ENCODE measurements around the gene RXFP1.
"Not testable (repeated sequence)": the region's sequence is repeated elsewhere in the genome, so short reads cannot be mapped to it uniquely, and the experiment has no call there.

RXFP1 gene

GRCh38 chr4:158621729-158622128, 100.0 kb downstream of the RXFP1 start:
- no peak for DNase-seq

- no peak for DNase-seq
Measured at GRCh38 chr4:158622251-158622650, 100.6 kb downstream of the RXFP1 start.

- DNase-seq = no peak
Measured at GRCh38 chr4:158624889-158625478, 103.3 kb downstream of the RXFP1 start.

- no peak for DNase-seq
Measured at GRCh38 chr4:158625544-158625943, 103.9 kb downstream of the RXFP1 start.

- no peak for DNase-seq
Measured at GRCh38 chr4:158630893-158631292, 109.2 kb downstream of the RXFP1 start.

GRCh38 chr4:158636619-158637018, 114.9 kb downstream of the RXFP1 start:
- no peak for DNase-seq

GRCh38 chr4:158644356-158644755, 122.7 kb downstream of the RXFP1 start:
- DNase-seq = no peak

- DNase-seq = no peak
Measured at GRCh38 chr4:158644760-158645159, 123.1 kb downstream of the RXFP1 start.

GRCh38 chr4:158649111-158649680, 127.5 kb downstream of the RXFP1 start:
- no peak for DNase-seq

- DNase-seq = no peak
Measured at GRCh38 chr4:158652920-158653319, 131.2 kb downstream of the RXFP1 start.

GRCh38 chr4:158656439-158656838, 134.8 kb downstream of the RXFP1 start:
- DNase-seq = no peak

- DNase-seq = no peak
Measured at GRCh38 chr4:158657291-158657690, 135.6 kb downstream of the RXFP1 start.

GRCh38 chr4:158663255-158663654, 141.6 kb downstream of the RXFP1 start:
- DNase-seq = not testable (repeated sequence)

GRCh38 chr4:158663707-158664625, 142.3 kb downstream of the RXFP1 start:
- DNase-seq = not testable (repeated sequence)

- DNase-seq = no peak
Measured at GRCh38 chr4:158664806-158665205, 143.1 kb downstream of the RXFP1 start.

GRCh38 chr4:158666892-158667291, 145.2 kb downstream of the RXFP1 start:
- no peak for DNase-seq

- DNase-seq = no peak
Measured at GRCh38 chr4:158667651-158668198, 146.0 kb downstream of the RXFP1 start.

GRCh38 chr4:158669310-158669709, 147.6 kb downstream of the RXFP1 start:
- DNase-seq = no peak

GRCh38 chr4:158670975-158671664, 149.4 kb downstream of the RXFP1 start:
- peak; percentile 10 to 48 (median 38) for DNase-seq

GRCh38 chr4:158671665-158671914, 149.9 kb downstream of the RXFP1 start, which contains the start of gene C4orf46:
C4orf46 (minus strand) TSS chr4:158671887; CDS start chr4:158671801, 86 bp downstream.
- DNase-seq = no peak

GRCh38 chr4:158671915-158672806, 150.5 kb downstream of the RXFP1 start, which contains the start of gene ETFDH:
ETFDH (plus strand) TSS chr4:158672296; CDS start chr4:158672457, 161 bp downstream.
- DNase-seq = peak; percentile 92 to 97 (median 96)

- DNase-seq = no peak
Measured at GRCh38 chr4:158673633-158674032, 152.0 kb downstream of the RXFP1 start.

All from activated naive CD4-positive, alpha-beta T cell (primary cell).